GM23338 (cell line): ENCODE results near the gene MFNG. TPM values are rescaled to one million over a fixed set of nuclear protein-coding genes. Genes with fewer than 3 reads are reported as not detected.

Source experiments
- ATAC-seq: fragments of 200-7000 bp; cut with Tn5 transposase; 3 replicates; pipeline ENCODE4 v1.9.1; 2020
- DNase-seq: peaks from one replicate; pipeline ENCODE4 v3.0.0-alpha.2; 2015; ENCODE audit warnings: low spot score
- H2AFZ ChIP-seq: fragments of 200-600 bp; sonication (generic); 2 replicates; pipeline ENCODE4 v1.8.0; 2016; ENCODE audit warnings: antibody characterized with exemption, mild to moderate bottlenecking, moderate library complexity
- H3F3A ChIP-seq: fragments of 200-600 bp; sonication (generic); replicated peaks from 2 replicates; pipeline ENCODE4 v1.8.0; 2017; ENCODE audit warnings: antibody characterized with exemption, mixed run types, low read depth
- H3K27ac ChIP-seq: fragments of 200-600 bp; sonication (generic); 2 replicates; pipeline ENCODE4 v1.6.1; 2016; ENCODE audit warnings: low read depth
- H3K27me3 ChIP-seq: fragments of 200-600 bp; sonication (generic); 2 replicates; pipeline ENCODE4 v1.8.0; 2016; ENCODE audit warnings: mild to moderate bottlenecking, mixed run types, moderate library complexity; ENCODE audit not compliant: insufficient read depth
- H3K36me3 ChIP-seq: fragments of 200-600 bp; sonication (generic); 2 replicates; pipeline ENCODE4 v1.8.0; 2016; ENCODE audit warnings: mild to moderate bottlenecking; ENCODE audit not compliant: insufficient read depth
- H3K4me1 ChIP-seq: fragments of 200-600 bp; sonication (generic); 2 replicates; pipeline ENCODE4 v1.8.0; 2016; ENCODE audit warnings: mild to moderate bottlenecking, moderate library complexity; ENCODE audit not compliant: insufficient read depth
- H3K4me2 ChIP-seq: fragments of 200-600 bp; sonication (generic); 2 replicates; pipeline ENCODE4 v1.7.1; 2017; ENCODE audit warnings: mixed run types
- H3K4me3 ChIP-seq: fragments of 200-600 bp; sonication (generic); 2 replicates; pipeline ENCODE4 v1.6.1; 2016; ENCODE audit warnings: mixed run types
- H3K79me2 ChIP-seq: fragments of 200-600 bp; sonication (generic); replicated peaks from 2 replicates; pipeline ENCODE4 v1.8.0; 2017; ENCODE audit warnings: mild to moderate bottlenecking; ENCODE audit not compliant: insufficient read depth
- H3K9me2 ChIP-seq: fragments of 200-600 bp; sonication (generic); 2 replicates; pipeline ENCODE4 v1.8.0; 2017; ENCODE audit not compliant: insufficient read depth
- H4K20me1 ChIP-seq: fragments of 200-600 bp; sonication (generic); replicated peaks from 2 replicates; pipeline ENCODE4 v1.8.0; 2017; ENCODE audit warnings: mild to moderate bottlenecking; ENCODE audit not compliant: insufficient read depth
- H3K27ac Mint-ChIP-seq: 2 replicates; pipeline ENCODE4 v1.8.0; 2020; ENCODE audit warnings: inconsistent platforms, mild to moderate bottlenecking, moderate library complexity, mixed read lengths
- H3K27me3 Mint-ChIP-seq: 3 replicates; pipeline ENCODE4 v1.8.0; 2022; ENCODE audit warnings: low read depth, mild to moderate bottlenecking, moderate library complexity, mixed read lengths, inconsistent platforms; ENCODE audit not compliant: insufficient read depth, poor library complexity
- H3K36me3 Mint-ChIP-seq: 3 replicates; pipeline ENCODE4 v1.8.0; 2021; ENCODE audit warnings: low read depth, mild to moderate bottlenecking, inconsistent platforms, moderate library complexity, mixed read lengths
- H3K4me1 Mint-ChIP-seq: 3 replicates; pipeline ENCODE4 v1.8.0; 2020; ENCODE audit warnings: mild to moderate bottlenecking, inconsistent platforms, mixed read lengths
- H3K4me3 Mint-ChIP-seq: 3 replicates; pipeline ENCODE4 v1.8.0; 2021; ENCODE audit warnings: moderate library complexity, mild to moderate bottlenecking, inconsistent platforms, mixed read lengths
- H3K9me3 Mint-ChIP-seq: 3 replicates; pipeline ENCODE4 v1.8.0; 2020; ENCODE audit warnings: moderate library complexity, mild to moderate bottlenecking, inconsistent platforms, mixed read lengths
- CREB1 ChIP-seq: fragments of 250-450 bp; sonication (Bioruptor Pico); IDR thresholded peaks from 2 replicates; pipeline ENCODE4 v1.5.0; 2020; ENCODE audit warnings: low read depth, mild to moderate bottlenecking, moderate library complexity
- CTCF ChIP-seq, 2 experiments: fragments of 200-600 bp in 1 of 2; sonication (generic) in 1 of 2; conservative IDR thresholded peaks; 2 replicates each; pipeline versions ENCODE4 v1.5.1 to v1.6.1; 2016 to 2017; ENCODE audit warnings: antibody characterized with exemption in 2 of 2, low read depth in 2 of 2, mild to moderate bottlenecking in 2 of 2, moderate library complexity in 1 of 2
- ETS1 ChIP-seq: IDR thresholded peaks from 2 replicates; pipeline ENCODE4 v1.6.1; 2016; ENCODE audit warnings: antibody characterized with exemption
- EZH2 ChIP-seq: fragments of 200-600 bp; sonication (generic); IDR thresholded peaks from one replicate; pipeline ENCODE4 v1.8.0; 2017; ENCODE audit warnings: antibody characterized with exemption, mild to moderate bottlenecking, low read depth; ENCODE audit not compliant: unreplicated experiment
- EZH2phosphoT487 ChIP-seq: fragments of 200-600 bp; sonication (generic); IDR thresholded peaks from one replicate; pipeline ENCODE4 v1.8.1; 2018; ENCODE audit warnings: antibody characterized with exemption; ENCODE audit not compliant: unreplicated experiment
- JUNB ChIP-seq: IDR thresholded peaks from one replicate; pipeline ENCODE4 v1.6.1; 2016; ENCODE audit warnings: antibody characterized with exemption; ENCODE audit not compliant: unreplicated experiment
- NANOG ChIP-seq: IDR thresholded peaks from 2 replicates; pipeline ENCODE4 v1.6.1; 2016; ENCODE audit warnings: antibody characterized with exemption, borderline replicate concordance
- POLR2AphosphoS5 ChIP-seq: IDR thresholded peaks from 2 replicates; pipeline ENCODE4 v1.6.1; 2016; ENCODE audit warnings: antibody characterized with exemption, low read depth
- STAT1 ChIP-seq: IDR thresholded peaks from one replicate; pipeline ENCODE4 v1.6.1; 2016; ENCODE audit warnings: antibody characterized with exemption; ENCODE audit not compliant: unreplicated experiment
- ZNF114 ChIP-seq: fragments of 250-450 bp; sonication (Bioruptor Pico); IDR thresholded peaks from 2 replicates; pipeline ENCODE4 v1.5.0; 2020; ENCODE audit warnings: mild to moderate bottlenecking, moderate library complexity
- ZNF331 ChIP-seq: fragments of 250-450 bp; sonication (Bioruptor Pico); IDR thresholded peaks from 2 replicates; pipeline ENCODE4 v1.5.0; 2020; ENCODE audit warnings: low read depth, mild to moderate bottlenecking, moderate library complexity
- ZNF462 ChIP-seq: fragments of 250-450 bp; sonication (Bioruptor Pico); IDR thresholded peaks from 2 replicates; pipeline ENCODE4 v1.5.0; 2020; ENCODE audit warnings: mild to moderate bottlenecking, moderate library complexity
- polyA plus RNA-seq: library from polyadenylated mRNA; unstranded; fragments of >200 nt; fragmentation: Nextera tagmentation; extraction: Ambion mirVana; gene quantifications from 2 replicates; pipeline ENCODE4 v1.2.1, GENCODE V29; 2016
- total RNA-seq: library from RNA; depleted of rRNA; stranded (reverse); fragments of >200 nt; shearing (Covaris generic); gene quantifications from 2 replicates; pipeline ENCODE4 v1.2.3, GENCODE V29; 2014
- TF ChIP-seq, protein P1 (sequence below): IDR thresholded peaks from one replicate; pipeline ENCODE4 v1.6.1; 2018; ENCODE audit warnings: antibody characterized with exemption; ENCODE audit not compliant: unreplicated experiment

The MFNG gene
- total and polyA plus RNA-seq, 2 experiments from 2014 or later = 1.4 to 1.9 TPM

DNA sequence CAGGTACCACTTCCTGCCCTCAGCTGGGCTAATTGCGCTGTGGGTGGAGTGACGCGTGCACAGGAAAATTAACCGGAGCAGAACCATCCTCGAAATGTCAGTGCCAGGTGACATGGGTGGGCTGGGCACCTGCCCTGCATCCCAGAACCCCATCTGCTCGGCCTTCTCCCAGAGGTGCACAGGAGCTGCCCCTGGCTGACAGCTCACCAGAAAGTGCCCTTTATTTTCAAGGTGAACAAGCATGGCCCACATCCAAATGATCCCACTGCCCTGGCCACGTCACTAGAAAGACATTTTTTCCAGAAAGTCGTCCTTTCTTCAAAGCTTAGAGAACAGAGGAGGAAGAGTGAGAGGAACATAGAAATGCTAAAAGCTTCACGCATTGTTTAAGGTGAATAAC lies 54.8 kb downstream of the MFNG start:
- TF ChIP-seq CREB1 (no peak), STAT1 (no peak), CTCF (conservative IDR thresholded peaks at IDR 0.05; ENCODE audit: low read depth in 2 of 2) (no peak), ZNF462 (CRISPR knock-in tag) (no peak), JUNB (no peak), POLR2AphosphoS5 (no peak), NANOG (no peak), EZH2 (no peak), ZNF331 (CRISPR knock-in tag) (no peak), EZH2phosphoT487 (no peak), ETS1 (no peak), ZNF114 (CRISPR knock-in tag) (no peak)
- TF ChIP-seq, protein P1, sequence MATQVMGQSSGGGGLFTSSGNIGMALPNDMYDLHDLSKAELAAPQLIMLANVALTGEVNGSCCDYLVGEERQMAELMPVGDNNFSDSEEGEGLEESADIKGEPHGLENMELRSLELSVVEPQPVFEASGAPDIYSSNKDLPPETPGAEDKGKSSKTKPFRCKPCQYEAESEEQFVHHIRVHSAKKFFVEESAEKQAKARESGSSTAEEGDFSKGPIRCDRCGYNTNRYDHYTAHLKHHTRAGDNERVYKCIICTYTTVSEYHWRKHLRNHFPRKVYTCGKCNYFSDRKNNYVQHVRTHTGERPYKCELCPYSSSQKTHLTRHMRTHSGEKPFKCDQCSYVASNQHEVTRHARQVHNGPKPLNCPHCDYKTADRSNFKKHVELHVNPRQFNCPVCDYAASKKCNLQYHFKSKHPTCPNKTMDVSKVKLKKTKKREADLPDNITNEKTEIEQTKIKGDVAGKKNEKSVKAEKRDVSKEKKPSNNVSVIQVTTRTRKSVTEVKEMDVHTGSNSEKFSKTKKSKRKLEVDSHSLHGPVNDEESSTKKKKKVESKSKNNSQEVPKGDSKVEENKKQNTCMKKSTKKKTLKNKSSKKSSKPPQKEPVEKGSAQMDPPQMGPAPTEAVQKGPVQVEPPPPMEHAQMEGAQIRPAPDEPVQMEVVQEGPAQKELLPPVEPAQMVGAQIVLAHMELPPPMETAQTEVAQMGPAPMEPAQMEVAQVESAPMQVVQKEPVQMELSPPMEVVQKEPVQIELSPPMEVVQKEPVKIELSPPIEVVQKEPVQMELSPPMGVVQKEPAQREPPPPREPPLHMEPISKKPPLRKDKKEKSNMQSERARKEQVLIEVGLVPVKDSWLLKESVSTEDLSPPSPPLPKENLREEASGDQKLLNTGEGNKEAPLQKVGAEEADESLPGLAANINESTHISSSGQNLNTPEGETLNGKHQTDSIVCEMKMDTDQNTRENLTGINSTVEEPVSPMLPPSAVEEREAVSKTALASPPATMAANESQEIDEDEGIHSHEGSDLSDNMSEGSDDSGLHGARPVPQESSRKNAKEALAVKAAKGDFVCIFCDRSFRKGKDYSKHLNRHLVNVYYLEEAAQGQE = no peak
- H3K27me3 ChIP-seq = peaks cover 26% of the 10 kb centered on the region
- Mint-ChIP-seq H3K27me3 (peaks cover 30% of the 10 kb centered on the region), H3K4me3 (no peak overlapping the region), H3K27ac (no peak overlapping the region), H3K4me1 (peaks cover 6% of the 10 kb centered on the region), H3K9me3 (no peaks in the 10 kb centered on the region), H3K36me3 (no peaks in the 10 kb centered on the region)
- H3K4me3 ChIP-seq = no peak overlapping the region
- DNase-seq (no peak), ATAC-seq (no peak)
- H3K4me2 ChIP-seq = no peak overlapping the region
- H4K20me1 ChIP-seq = no peaks in the 10 kb centered on the region; the same call in 1 of the 2 replicates
- no peak overlapping the region for H3K27ac ChIP-seq
- H3K79me2 ChIP-seq = no peaks in the 10 kb centered on the region
- H3F3A ChIP-seq = peaks cover 7% of the 10 kb centered on the region
- no peaks in the 10 kb centered on the region for H3K36me3 ChIP-seq
- no peaks in the 10 kb centered on the region for H3K9me2 ChIP-seq
- peaks cover 5% of the 10 kb centered on the region; the same call in 1 of the 2 replicates for H3K4me1 ChIP-seq
- no peak overlapping the region for H2AFZ ChIP-seq
